GM12891 (cell line): ENCODE results near the gene RPP14.

Experiments used
- DNase-seq: peaks from one replicate; pipeline ENCODE4 v3.0.0; 2011; ENCODE audit warnings: low spot score; ENCODE audit not compliant: insufficient read length
- FAIRE-seq: peaks from 2 replicates; lab custom pipeline; 2011; peaks lifted over from hg19 to GRCh38; lab: Jason Lieb, UNC
- PAX5 ChIP-seq: IDR thresholded peaks from 2 replicates; pipeline ENCODE4 v1.6.1; 2011; ENCODE audit warnings: low read length, moderate library complexity, mild to moderate bottlenecking; ENCODE audit not compliant: insufficient read depth, severe bottlenecking
- POLR2A ChIP-seq: IDR thresholded peaks from 2 replicates; pipeline ENCODE4 v1.6.1; 2011; ENCODE audit warnings: low read depth, low read length, control low read depth
- POLR2AphosphoS5 ChIP-seq: IDR thresholded peaks from 2 replicates; pipeline ENCODE4 v1.6.1; 2011; ENCODE audit warnings: low read depth, low read length, control low read depth
- POU2F2 ChIP-seq: IDR thresholded peaks from 2 replicates; pipeline ENCODE4 v1.6.1; 2011; ENCODE audit warnings: low read depth, mild to moderate bottlenecking, control low read depth, low read length, moderate library complexity
- SPI1 ChIP-seq: IDR thresholded peaks from 2 replicates; pipeline ENCODE4 v1.6.1; 2011; ENCODE audit warnings: low read depth, low read length, control low read depth
- TAF1 ChIP-seq: IDR thresholded peaks from 2 replicates; pipeline ENCODE4 v1.6.1; 2011; ENCODE audit warnings: low read depth, low read length, control low read depth

Gene RPP14

GRCh38 chr3:58291671-58292338 is 14.2 kb upstream of the RPP14 start:
- FAIRE-seq = no peak
- TF ChIP-seq PAX5 (no peak), POU2F2 (no peak)

GRCh38 chr3:58292866-58293265 is 13.2 kb upstream of the RPP14 start:
- no peak for TF ChIP-seq POLR2A
- TF ChIP-seq TAF1 = no peak
- no peak for TF ChIP-seq PAX5
- DNase-seq (no peak), FAIRE-seq (no peak)

More at GRCh38 chr3:58291671-58292338, 14.2 kb upstream of the RPP14 start:
- no peak for DNase-seq

GRCh38 chr3:58293516-58293915 is 12.5 kb upstream of the RPP14 start:
- TF ChIP-seq POLR2AphosphoS5 (no peak), POLR2A (no peak), PAX5 (no peak), SPI1 (no peak), TAF1 (no peak), POU2F2 (no peak)
- no peak for DNase-seq
- no peak for FAIRE-seq

GRCh38 chr3:58296269-58296668 is 9.8 kb upstream of the RPP14 start:
- no peak for DNase-seq
- no peak for FAIRE-seq
- TF ChIP-seq POLR2AphosphoS5 = no peak
- TF ChIP-seq POU2F2 = no peak
- no peak for TF ChIP-seq POLR2A
- no peak for TF ChIP-seq TAF1
- no peak for TF ChIP-seq SPI1
- TF ChIP-seq PAX5 = no peak

GRCh38 chr3:58296843-58297242 is 9.2 kb upstream of the RPP14 start:
- TF ChIP-seq POLR2AphosphoS5 (no peak), POLR2A (no peak), POU2F2 (no peak), TAF1 (no peak), SPI1 (no peak), PAX5 (no peak)
- no peak for FAIRE-seq
- no peak for DNase-seq

- TF ChIP-seq POLR2A = no peak
- TF ChIP-seq TAF1 = no peak
- TF ChIP-seq PAX5 = no peak
- no peak for TF ChIP-seq SPI1
- TF ChIP-seq POU2F2 = no peak
- no peak for TF ChIP-seq POLR2AphosphoS5
- FAIRE-seq (no peak), DNase-seq (no peak)
Observed at GRCh38 chr3:58298190-58298589, 7.9 kb upstream of the RPP14 start.

GRCh38 chr3:58299075-58299474 is 7.0 kb upstream of the RPP14 start:
- no peak for DNase-seq
- FAIRE-seq = no peak
- no peak for TF ChIP-seq TAF1
- TF ChIP-seq PAX5 = no peak
- TF ChIP-seq SPI1 = no peak
- no peak for TF ChIP-seq POLR2AphosphoS5
- TF ChIP-seq POLR2A = no peak
- TF ChIP-seq POU2F2 = no peak

- TF ChIP-seq TAF1 = no peak
- no peak for TF ChIP-seq PAX5
- no peak for TF ChIP-seq POLR2AphosphoS5
- TF ChIP-seq POU2F2 = no peak
- TF ChIP-seq POLR2A = no peak
- TF ChIP-seq SPI1 = no peak
- FAIRE-seq (no peak), DNase-seq (no peak)
Observed at GRCh38 chr3:58299839-58300516, 6.1 kb upstream of the RPP14 start.

- DNase-seq = no peak
- FAIRE-seq = peak; percentile 20
- TF ChIP-seq TAF1 (no peak), SPI1 (no peak), POU2F2 (no peak), POLR2AphosphoS5 (no peak), PAX5 (no peak), POLR2A (no peak)
Observed at GRCh38 chr3:58307639-58308215, 1.7 kb downstream of the RPP14 start.

- no peak for DNase-seq
- TF ChIP-seq TAF1 (no peak), POLR2AphosphoS5 (0 out of 2 replicates have a peak, but pooled peaks have one; percentile 21), SPI1 (no peak)
- FAIRE-seq = no peak
Observed at GRCh38 chr3:58308728-58309127, 2.7 kb downstream of the RPP14 start.
